Caki2 (cell line): ENCODE measurements around the gene MDH1. TPM values are rescaled to one million over a fixed set of nuclear protein-coding genes. Genes with fewer than 3 reads are reported as not detected.
"Not testable (repeated sequence)": the region's sequence is repeated elsewhere in the genome, so short reads cannot be mapped to it uniquely, and the experiment has no call there.

Source experiments
- DNase-seq: peaks from one replicate; pipeline ENCODE4 v3.0.0-alpha.2; 2015; ENCODE audit warnings: low read depth
- in situ Hi-C: cut with HindIII; loops from 2 replicates; pipeline ENCODE4 v1.10.0; 2016; ENCODE audit warnings: low sequenced_read_pairs, low pct_unique_long_range_greater_than_20kb, mixed read lengths
- total RNA-seq: library from RNA; depleted of rRNA; stranded (reverse); fragments of >200 nt; shearing (Covaris generic); gene quantifications from 2 replicates; pipeline ENCODE4 v1.2.3, GENCODE V29; 2014; ENCODE audit warnings: low replicate concordance

Gene MDH1
- total RNA-seq, 1 experiment from 2014 or later, result 385 TPM

DNA sequence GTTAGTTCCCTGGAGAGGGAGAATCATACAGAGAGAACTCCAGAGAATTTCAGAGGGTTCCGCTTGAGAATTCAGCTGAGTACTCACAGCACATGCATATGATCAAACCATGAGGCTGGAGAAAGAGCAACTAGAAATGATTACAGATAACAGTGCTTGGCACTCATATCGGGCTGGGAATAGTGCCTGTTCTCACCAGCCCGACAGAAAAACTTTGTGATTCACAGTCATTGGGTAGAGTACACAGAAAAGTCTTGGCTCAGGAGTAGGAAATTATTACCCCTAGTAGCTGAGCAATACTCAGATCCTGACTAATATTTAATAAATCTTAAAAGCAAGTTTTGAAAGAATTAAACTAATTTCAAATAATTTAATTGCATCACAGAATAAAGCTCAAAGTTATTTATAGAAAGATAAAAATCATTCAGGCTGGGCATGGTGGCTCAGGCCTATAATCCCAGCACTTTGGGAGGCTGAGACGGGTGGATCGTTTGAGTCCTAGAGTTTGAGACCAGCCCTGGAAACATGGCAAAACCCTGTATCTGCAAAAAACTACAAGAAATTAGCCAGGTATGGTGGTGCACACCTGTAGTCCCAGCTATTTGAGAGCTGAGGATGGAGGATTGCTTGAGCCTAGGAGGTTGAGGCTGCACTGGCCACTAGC lies 7.3 kb upstream of the MDH1 start:
- no peak for DNase-seq
- in situ Hi-C loops, result no loop called here

DNA sequence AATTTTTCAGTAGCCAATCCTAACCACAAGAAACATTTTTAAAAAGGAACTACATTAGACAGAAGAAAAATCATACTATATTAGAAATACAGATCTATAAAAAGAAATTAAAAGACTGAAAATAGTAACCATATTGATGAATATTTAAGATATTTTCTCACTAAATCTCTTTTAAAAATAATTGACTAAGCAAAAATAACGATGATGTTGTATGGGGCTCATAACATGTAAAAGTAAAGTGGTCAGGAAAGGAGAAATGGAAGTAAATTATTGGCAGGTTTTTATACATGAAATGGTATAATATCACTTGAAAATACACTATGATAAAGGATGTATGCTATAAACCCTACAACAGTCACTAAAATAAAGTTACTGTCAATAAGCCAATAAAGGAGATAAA lies 5.9 kb upstream of the MDH1 start:
- no peak for DNase-seq
- in situ Hi-C loops, result no loop called here

DNA sequence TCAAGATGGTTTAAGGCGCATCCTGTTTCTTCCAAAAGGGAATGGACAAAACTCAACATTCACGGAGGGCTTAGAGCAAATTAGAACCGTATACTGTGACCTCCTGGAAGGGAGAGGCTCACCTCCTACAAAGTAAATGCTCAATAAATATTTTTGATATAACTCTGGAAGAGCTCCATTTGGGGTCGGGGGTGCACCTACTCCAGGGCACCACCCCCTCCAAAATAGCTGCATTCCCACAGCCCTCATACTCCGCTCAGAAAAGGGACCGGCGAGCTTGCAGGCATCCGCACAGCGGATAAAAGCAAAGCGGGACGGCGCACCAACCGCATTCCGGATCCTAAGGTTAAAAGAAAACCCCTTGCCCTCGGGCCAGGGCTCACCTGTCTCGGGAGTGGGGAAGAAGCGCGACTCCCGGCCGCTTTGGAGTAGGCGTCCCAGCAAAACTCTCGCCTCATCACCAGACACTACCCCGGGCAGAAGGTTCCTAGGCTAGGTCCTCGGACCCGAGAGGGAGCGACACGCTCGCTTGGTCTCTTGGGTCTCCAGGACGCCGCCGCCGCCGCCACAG lies 864 bp upstream of the MDH1 start:
- DNase-seq, result no peak
- in situ Hi-C loops, result no loop called here

DNA sequence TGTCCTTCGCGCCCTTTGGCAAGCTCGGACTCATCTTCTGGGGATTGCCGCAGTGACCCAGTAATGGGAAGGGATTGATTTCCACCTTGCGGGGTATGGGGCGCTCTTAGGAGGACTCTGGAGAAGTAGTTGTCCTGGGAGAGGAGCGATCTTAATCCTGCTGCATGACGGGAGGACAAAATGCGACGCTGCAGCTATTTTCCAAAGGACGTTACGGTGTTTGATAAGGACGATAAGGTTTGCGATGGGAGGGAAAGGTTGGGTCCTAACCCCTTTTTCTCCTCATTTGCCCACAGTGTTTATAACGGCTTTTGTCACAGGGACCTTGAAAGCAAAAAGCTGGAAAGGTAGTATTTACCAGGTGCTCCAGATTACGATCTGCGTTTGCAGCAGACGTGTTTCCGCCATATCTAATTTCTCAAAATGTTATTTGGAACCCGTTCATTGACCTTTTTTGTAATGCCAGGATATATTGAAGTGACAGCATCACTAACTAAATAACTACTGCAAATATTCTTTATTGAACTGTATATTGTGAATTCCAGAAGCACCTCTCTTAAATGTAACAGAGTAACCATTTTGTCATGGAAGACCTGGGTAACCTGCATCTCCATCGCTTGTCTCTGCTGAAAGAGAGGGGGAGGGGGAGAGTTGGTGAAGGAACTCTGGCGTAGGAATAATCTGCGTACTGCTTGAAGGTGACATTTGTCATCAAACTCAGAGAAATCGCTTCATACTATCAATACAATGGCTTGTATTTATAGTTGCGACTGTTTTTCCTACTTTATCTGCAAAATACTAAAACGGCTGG lies 590 bp downstream of the MDH1 start:
- DNase-seq, result no peak
- in situ Hi-C loops, result no loop called here

DNA sequence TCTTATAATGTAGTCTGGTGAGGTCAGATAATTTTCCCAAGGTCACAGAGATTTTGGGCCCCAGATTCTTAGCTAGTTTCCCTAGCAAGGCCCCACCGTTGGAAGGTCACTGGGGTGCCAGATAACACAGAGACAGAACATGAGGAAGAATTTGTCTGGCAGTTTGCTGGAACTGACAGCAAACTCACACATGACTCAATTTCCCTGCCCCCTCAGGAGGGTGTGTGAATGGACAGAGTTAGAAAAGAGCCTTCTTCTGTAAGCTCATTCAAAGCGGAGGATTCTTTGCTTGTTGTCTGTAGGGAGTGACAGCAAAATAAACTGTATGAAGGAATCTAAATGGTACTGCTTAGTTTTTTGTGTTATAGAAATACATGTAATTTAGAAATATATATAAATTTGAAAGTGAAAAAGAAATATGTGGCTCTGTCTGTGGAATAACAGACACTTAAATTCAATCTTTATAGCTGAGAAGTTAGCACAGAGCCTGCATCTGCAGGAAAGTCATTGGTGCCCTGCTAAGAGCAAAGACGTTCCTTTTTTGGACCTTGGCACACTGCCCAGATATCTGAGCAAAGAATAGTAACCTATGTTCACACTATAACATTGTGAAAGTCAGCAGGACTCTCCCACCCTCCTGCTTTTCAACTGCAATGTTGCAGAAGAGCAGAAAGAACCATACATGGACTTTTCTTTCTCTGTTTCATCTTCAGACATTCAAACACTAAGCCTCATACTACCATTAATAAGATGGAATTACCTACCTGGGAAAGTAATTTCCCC lies 2.1 kb downstream of the MDH1 start:
- no peak for DNase-seq
- in situ Hi-C loops, result no loop called here

DNA sequence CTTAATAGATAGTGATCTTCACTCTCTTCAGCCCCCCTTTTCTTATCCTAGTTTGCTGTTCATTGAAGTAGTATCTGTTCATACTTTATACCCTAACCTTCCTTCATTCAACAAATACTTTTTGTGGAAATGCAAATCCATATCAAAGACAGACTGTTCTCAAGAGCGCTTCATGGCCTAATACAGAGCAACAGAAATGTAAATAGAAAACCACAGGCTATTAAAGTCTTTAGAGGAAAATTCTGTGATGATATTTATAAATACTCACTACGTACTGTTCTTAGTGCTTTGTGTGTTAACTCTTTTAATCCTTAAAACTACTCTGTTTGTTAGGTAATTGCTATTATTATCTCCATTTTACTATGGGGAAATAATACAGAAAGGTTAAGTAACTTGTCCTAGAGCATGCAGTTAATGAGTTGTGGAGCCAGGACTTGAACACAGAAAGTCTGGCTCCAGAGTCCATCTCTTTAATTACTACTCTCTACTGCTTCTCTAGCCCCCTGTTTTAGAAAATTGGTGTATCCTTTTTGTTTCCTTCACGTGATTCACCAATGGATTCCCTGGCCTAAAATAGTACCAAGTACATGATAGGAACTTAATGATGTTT lies 2.9 kb downstream of the MDH1 start:
- in situ Hi-C loops, result no loop called here
- DNase-seq, result no peak

DNA sequence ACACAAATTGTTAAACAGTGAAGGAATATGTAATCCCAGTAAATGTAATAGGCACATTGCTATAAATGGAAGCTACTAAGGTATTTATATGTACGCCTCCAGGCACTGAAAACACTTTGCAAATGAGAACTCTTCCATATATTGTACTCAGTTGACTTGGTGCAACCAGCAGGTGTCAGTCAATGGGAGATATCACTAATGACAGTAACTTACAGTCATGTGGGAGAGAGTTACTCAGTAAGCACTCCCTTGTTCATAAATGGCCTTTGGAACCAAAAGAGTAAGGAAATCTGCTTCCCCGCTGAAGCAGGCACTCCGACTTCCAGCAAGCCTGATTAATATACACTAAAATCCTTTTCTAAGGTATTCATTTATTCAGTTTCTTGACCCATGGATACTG lies 5.9 kb downstream of the MDH1 start:
- DNase-seq, result no peak
- in situ Hi-C loops, result no loop called here

DNA sequence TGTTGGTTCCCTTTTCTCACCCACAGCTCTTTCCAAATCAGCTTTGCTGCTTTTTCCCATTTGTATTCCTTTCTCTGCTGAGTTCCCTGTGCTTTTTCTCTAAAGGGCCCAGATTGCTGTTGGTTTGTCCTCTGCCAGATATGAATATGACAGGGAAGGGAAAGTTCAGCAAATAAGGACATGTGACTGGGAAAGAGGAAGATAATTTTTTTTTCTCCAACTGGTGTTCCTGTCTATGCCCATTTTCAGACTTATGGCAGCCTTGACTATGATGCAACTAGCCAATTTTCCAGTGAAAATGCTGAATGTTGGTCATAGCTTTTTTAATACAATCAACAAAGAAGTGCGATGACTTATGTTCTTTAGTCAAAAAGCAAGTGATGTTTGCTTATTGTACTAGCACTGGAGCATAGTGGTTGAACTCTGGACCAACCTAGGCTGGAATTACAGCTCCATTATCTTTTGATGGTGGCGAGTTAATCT lies 7.7 kb downstream of the MDH1 start:
- in situ Hi-C loops, result no loop called here
- no peak for DNase-seq

DNA sequence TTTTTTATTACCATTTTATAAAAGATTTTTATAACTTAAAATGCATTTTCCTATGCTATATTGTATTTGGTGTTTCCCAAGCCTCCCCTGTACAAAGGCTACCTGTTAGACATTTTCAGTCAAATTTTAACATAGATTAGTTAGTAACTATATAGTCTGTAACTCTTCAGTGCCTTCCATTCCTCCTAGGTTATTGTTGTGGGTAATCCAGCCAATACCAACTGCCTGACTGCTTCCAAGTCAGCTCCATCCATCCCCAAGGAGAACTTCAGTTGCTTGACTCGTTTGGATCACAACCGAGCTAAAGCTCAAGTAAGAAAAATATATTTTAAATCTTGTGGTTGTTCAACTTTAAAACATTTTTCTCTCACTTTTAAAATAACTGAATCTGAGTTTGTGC lies 10.2 kb downstream of the MDH1 start:
- in situ Hi-C loops, result no loop called here
- no peak for DNase-seq

DNA sequence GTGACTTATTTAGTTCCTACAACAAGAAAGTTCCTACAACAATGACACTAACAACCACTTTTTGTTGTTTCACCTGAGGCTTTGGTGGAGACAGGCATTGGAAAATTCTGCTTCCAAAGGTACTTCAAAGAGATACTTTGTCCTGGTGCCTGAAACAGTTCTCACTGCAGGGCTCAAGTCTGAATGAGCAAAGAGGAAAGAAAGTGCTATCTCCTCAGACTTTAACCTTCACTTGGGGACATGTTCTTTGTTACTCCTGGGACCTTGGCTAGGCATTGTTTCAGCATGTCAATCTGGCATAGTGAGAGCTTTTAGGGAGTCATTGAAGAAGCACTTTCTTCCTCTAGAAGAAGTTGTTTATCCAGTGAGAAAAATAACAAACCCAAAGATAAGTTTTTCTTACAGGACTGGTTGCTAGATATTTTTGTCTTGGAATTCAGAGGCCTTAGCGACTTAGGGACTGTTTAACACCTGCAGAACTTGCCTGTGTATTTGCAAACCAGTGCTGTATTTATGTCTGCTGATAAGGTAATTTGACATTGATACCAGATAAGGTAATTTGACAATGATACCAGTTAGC lies 12.2 kb downstream of the MDH1 start:
- in situ Hi-C loops, result no loop called here
- DNase-seq, result no peak

DNA sequence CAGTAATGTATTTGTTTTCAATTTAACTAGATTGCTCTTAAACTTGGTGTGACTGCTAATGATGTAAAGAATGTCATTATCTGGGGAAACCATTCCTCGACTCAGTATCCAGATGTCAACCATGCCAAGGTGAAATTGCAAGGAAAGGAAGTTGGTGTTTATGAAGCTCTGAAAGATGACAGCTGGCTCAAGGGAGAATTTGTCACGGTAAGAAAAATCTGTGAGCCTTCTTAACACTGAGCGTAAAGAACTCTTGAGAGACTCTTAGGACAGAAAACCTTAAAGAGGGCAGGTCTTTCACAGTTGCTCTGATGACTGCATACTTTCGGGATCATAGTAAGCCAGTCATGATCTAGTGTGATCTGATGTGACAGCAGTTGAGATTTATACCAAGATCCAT lies 15.9 kb downstream of the MDH1 start:
- in situ Hi-C loops, result no loop called here

DNA sequence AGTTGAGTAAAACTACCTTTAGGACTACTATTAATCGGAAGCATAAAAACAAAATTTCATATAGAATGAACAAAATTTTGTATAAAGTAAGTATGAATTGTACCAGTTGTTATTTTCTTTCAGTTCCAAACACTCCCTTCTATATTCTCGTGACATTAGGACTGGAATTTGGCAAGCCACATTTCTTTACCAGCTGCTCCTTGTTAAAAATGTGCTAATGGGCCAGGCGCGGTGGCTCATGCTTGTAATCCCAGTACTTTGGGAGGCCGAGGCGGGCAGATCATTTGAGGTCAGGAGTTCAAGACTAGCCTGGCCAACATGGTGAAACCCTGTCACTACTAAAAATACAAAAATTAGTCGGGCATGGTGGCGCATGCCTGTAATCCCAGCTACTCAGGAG lies 20.1 kb downstream of the MDH1 start:
- in situ Hi-C loops, DNase-seq: not testable (repeated sequence)

More for the DNA sequence above, 15.9 kb downstream of the MDH1 start:
- DNase-seq, result no peak

DNA sequence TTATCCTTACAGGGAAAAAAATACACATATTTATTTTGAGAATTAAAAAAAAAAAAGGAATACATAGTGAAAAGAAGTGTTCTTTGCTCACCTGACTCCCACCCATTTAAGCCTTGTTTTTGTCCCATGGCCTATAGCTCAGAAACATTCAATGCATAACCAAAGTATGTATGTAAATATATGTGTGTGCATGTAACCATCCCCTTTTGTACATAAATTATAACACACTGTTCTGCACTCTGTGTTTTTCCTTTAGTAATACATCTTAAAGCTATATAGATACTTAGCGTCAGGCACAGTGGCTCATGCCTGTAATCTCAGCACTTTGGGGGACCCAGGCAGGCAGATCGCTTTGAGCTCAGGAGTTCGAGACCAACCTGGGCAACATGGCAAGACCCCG lies 21.8 kb downstream of the MDH1 start:
- no peak for DNase-seq
- in situ Hi-C loops, result no loop called here

DNA sequence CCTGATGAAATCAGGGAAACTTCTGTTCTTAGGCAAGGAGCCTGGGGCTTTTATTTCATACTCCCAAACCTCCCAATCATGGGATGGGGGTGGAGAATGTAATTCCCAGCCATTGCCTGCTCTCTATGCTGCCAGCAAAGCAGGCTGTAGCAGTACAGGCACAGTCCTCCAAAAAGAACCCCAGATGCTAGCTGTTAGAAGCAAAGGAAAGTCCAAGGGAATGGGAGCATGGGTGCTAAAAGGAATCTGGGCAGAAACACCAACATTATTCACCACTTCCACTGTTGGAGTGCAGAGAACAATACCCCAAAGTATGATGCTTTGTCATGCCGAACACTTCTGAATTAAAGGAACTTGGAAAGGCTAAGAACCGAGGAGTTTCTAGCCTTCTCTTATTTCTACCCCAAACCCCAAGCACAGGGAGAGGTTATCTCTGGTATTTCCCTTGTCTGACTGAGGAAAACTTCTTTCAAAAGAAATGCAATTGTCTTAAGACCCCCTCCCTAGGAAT lies 24.7 kb downstream of the MDH1 start:
- in situ Hi-C loops, result no loop called here
- no peak for DNase-seq

DNA sequence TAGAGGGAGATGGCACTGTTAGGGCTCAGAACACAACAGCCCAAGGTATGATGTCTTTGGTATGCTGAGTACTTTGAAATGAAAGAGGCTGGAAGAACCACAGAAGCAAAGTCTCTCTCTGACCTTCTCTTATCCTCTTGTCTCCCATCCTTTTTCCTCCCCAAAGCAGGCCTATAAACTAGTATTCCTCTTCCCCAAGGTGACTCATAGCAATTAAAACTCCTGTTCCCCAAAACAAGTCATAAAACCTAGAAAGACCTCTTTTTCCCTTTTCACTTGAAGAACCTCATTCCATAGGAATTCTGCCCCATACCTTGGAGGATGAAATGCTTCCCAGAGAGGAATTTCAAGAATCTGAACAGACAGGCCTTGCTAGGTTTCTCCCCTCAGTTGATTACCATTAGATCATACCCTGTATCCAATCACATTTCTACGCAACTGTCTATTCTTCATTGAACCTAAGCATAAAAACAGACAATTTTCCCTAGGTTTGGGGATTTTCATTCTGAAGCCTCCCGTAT lies 25.7 kb downstream of the MDH1 start:
- DNase-seq, result no peak
- in situ Hi-C loops, result no loop called here

DNA sequence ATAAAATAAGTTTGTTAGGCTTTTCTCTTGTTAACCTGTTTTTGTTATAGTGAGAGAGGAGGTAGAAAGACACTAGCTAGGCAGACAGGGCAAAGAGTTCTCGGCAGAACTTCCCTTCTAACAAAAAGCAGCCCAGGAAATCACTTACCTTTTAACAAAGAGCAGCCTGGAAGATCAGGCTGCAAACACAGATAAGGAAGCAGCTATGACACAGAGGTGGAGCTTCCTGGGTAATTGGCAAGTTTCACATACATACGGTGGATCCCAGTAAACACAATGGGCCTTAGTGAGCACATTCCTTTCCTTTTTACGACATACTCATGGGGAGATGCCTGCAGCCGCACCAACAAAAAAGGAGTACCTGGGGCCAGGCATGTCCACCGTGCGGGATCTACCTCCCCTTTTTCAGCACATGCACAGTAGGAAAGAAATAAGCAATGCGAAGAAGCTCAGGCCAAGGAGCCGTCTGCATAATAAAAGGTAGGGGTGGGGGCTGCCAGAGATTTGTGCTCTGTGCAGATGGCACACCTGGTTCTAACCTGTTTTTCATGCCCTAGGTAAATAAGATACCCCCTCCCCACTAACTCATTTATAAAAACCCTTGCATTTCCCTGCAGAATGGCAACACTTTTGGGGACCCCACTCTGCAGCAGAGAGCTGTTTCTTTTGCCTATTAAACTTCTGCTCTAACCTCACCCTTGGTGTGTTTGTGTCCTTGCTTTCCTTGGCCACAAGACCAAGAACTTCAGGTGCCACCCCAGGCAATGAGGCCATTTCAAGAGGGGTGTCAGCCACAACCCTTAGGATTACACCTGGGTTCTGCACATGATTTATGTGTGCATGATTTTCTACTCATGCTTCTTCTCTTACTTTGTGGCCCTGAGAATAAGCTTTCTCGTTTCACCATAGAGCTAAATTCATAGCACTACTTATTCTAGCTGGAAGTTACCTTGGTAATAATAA lies 26.5 kb downstream of the MDH1 start:
- no peak for DNase-seq
- in situ Hi-C loops, result no loop called here

DNA sequence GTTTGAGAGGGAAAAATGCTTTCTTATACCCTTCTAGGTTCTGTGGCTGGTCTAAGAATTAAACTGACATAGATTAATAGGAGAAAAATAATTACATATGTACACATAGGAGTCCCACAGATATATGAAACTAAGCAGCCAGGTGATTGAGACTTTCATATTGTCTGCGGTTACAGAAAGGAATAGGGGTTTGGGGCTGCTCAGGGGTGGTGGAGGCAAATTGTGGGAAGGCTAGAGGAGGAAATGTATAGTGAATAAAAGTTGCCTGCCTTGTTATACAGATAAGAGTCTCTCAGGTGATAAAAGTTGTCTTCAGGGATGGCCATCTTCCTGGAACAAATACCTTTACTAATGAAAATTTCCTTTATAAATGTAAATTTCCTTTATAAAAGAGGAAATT lies 28.6 kb downstream of the MDH1 start:
- no peak for DNase-seq
- in situ Hi-C loops, result no loop called here
